ENCODE measurements around the gene ASS1. TPM values are rescaled to one million over a fixed set of nuclear protein-coding genes. Genes with fewer than 3 reads are reported as not detected.

Gene ASS1
- total RNA-seq, 4 donors from 2014 or later = 57.9 to 345 (median 266) TPM

- 86 to 93% methylated on average over 1 to 15 of the region's 15 CpGs for WGBS, 2 donors (ENCODE audit: low coverage in 1 of 2)
- Histone ChIP-seq H3K36me3 (peaks cover 0 to 5% (median 0%) of the 10 kb centered on the region in 4 donors), H3K4me1 (no peaks in the 10 kb centered on the region), H3K4me3 (no peak overlapping the region), H3K27ac (no peak overlapping the region), H3K9me3 (no peaks in the 10 kb centered on the region), H3K27me3 (no peaks in the 10 kb centered on the region)
- intact Hi-C loops (cut with DNase I; ENCODE audit: low total_unique reads) = no loop called here
- TF ChIP-seq EP300 (IDR thresholded peaks at IDR 0.05; ENCODE audit: low read depth) = no peak
- TF ChIP-seq POLR2A (IDR thresholded peaks at IDR 0.05) = no peak
- TF ChIP-seq, protein P1, sequence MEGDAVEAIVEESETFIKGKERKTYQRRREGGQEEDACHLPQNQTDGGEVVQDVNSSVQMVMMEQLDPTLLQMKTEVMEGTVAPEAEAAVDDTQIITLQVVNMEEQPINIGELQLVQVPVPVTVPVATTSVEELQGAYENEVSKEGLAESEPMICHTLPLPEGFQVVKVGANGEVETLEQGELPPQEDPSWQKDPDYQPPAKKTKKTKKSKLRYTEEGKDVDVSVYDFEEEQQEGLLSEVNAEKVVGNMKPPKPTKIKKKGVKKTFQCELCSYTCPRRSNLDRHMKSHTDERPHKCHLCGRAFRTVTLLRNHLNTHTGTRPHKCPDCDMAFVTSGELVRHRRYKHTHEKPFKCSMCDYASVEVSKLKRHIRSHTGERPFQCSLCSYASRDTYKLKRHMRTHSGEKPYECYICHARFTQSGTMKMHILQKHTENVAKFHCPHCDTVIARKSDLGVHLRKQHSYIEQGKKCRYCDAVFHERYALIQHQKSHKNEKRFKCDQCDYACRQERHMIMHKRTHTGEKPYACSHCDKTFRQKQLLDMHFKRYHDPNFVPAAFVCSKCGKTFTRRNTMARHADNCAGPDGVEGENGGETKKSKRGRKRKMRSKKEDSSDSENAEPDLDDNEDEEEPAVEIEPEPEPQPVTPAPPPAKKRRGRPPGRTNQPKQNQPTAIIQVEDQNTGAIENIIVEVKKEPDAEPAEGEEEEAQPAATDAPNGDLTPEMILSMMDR (IDR thresholded peaks at IDR 0.05) = no peak
- TF ChIP-seq POLR2AphosphoS5 (IDR thresholded peaks at IDR 0.05) = no peak
- in situ Hi-C loops (cut with MboI; ENCODE audit: low pct_ligation_motif_present in 1 of 4, low pct_unique_long_range_greater_than_20kb in 1 of 4, low sequenced_read_pairs in 3 of 4) = no loop called here
- DNase-seq = no peak
Measured at GRCh38 chr9:130491830-130492482, 47.2 kb downstream of the ASS1 start.

DNA sequence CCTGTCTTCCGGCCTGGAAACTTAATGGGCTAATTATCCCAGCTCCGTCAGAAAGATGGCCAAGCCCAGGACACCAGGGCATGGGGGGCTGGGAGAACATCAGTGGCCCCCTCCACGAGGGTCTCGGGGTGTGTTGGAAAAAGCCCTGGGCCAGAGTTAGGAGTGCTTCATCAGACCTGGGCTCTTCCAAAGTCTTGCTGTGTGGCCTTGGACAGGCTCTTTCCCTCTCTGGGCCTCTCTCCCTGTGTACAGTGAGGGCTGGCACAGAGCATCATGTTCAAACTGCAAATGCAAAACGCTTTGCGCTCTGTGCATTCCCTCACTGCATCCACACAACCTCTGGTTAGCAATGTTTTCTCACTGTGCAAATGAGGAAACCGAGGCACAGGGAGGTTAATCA, 48.3 kb downstream of the ASS1 start:
- no peak overlapping the region for H3K4me3 ChIP-seq
- no peaks in the 10 kb centered on the region for H3K27me3 ChIP-seq
- intact Hi-C loops (cut with DNase I; ENCODE audit: low total_unique reads) (no loop called here), in situ Hi-C loops (cut with MboI; ENCODE audit: low pct_ligation_motif_present in 1 of 4, low pct_unique_long_range_greater_than_20kb in 1 of 4, low sequenced_read_pairs in 3 of 4) (no loop called here)
- H3K36me3 ChIP-seq = peaks cover 0 to 5% (median 0%) of the 10 kb centered on the region in 4 donors
- TF ChIP-seq POLR2A (IDR thresholded peaks at IDR 0.05) = no peak
- TF ChIP-seq EP300 (IDR thresholded peaks at IDR 0.05; ENCODE audit: low read depth) = no peak
- TF ChIP-seq, protein P1 (IDR thresholded peaks at IDR 0.05) = no peak
- TF ChIP-seq POLR2AphosphoS5 (IDR thresholded peaks at IDR 0.05) = no peak
- no peaks in the 10 kb centered on the region for H3K4me1 ChIP-seq
- DNase-seq = no peak
- WGBS, 2 donors (ENCODE audit: low coverage in 1 of 2) = 89% methylated on average over 7 of the region's 7 CpGs; no CpG with 5 or more reads in 1 of the 2 donors
- H3K27ac ChIP-seq = no peak overlapping the region
- no peaks in the 10 kb centered on the region for H3K9me3 ChIP-seq

DNA sequence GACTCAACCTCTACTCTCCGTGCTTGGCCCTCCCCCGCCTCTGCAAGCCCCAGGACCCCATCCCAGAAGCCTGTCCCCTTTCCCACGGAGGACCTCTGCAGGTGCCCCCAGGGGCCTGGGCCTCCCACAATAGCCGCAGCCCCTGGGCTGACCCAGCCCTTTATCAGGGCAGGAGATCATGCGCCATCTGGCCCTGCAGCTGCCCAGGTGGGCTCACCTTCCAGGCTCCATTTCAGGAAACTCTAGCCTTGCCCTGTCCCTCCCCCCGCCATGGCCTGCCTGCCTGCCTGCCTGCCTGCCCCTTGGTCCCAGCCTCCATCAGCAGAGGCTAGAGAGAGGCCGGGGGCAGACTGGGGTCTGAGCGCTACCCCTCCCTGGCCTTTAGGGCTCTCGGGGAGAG, 48.7 kb downstream of the ASS1 start:
- WGBS, 2 donors (ENCODE audit: low coverage in 1 of 2) = 86% methylated on average over 6 of the region's 9 CpGs; no CpG with 5 or more reads in 1 of the 2 donors
- in situ Hi-C loops (cut with MboI; ENCODE audit: low pct_ligation_motif_present in 1 of 4, low pct_unique_long_range_greater_than_20kb in 1 of 4, low sequenced_read_pairs in 3 of 4) = no loop called here

GRCh38 chr9:130495067-130495466, 50.3 kb downstream of the ASS1 start:
- no peak for TF ChIP-seq POLR2AphosphoS5 (IDR thresholded peaks at IDR 0.05)
- TF ChIP-seq, protein P1 (IDR thresholded peaks at IDR 0.05) = no peak
- TF ChIP-seq EP300 (IDR thresholded peaks at IDR 0.05; ENCODE audit: low read depth) = no peak
- TF ChIP-seq POLR2A (IDR thresholded peaks at IDR 0.05) = no peak
- WGBS, 2 donors (ENCODE audit: low coverage in 1 of 2) = 85% methylated on average over 3 of the region's 3 CpGs; no CpG with 5 or more reads in 1 of the 2 donors
- H3K27me3 ChIP-seq = no peaks in the 10 kb centered on the region
- peaks cover 0 to 5% (median 0%) of the 10 kb centered on the region in 4 donors for H3K36me3 ChIP-seq
- peaks cover 0 to 7% (median 4%) of the 10 kb centered on the region in 4 donors for H3K4me1 ChIP-seq
- no peak overlapping the region for H3K4me3 ChIP-seq
- H3K27ac ChIP-seq = no peak overlapping the region
- no peaks in the 10 kb centered on the region for H3K9me3 ChIP-seq
- intact Hi-C loops (cut with DNase I; ENCODE audit: low total_unique reads) (no loop called here), in situ Hi-C loops (cut with MboI; ENCODE audit: low pct_ligation_motif_present in 1 of 4, low pct_unique_long_range_greater_than_20kb in 1 of 4, low sequenced_read_pairs in 3 of 4) (no loop called here)
- DNase-seq = no peak

More for the DNA sequence above, 48.7 kb downstream of the ASS1 start:
- H3K36me3 ChIP-seq = peaks cover 0 to 5% (median 0%) of the 10 kb centered on the region in 4 donors
- intact Hi-C loops (cut with DNase I; ENCODE audit: low total_unique reads) = no loop called here
- TF ChIP-seq POLR2AphosphoS5 (IDR thresholded peaks at IDR 0.05) (no peak), POLR2A (IDR thresholded peaks at IDR 0.05) (no peak), EP300 (IDR thresholded peaks at IDR 0.05; ENCODE audit: low read depth) (no peak)
- TF ChIP-seq, protein P1 (IDR thresholded peaks at IDR 0.05) = no peak
- H3K4me3 ChIP-seq = no peak overlapping the region
- no peaks in the 10 kb centered on the region for H3K4me1 ChIP-seq
- no peak for DNase-seq
- H3K9me3 ChIP-seq = no peaks in the 10 kb centered on the region
- H3K27me3 ChIP-seq = no peaks in the 10 kb centered on the region
- no peak overlapping the region for H3K27ac ChIP-seq

Data from transverse colon (tissue), 4 donors.